ENCODE data around the gene HOXA5.

The HOXA5 gene

GRCh38 chr7:27182285-27182841 is 38.9 kb upstream of the HOXA5 start:
- Histone ChIP-seq H3K36me3 (ENCODE audit: control insufficient read depth in 5 of 5, insufficient read depth in 5 of 5, low read length in 5 of 5) (no peaks in the 10 kb centered on the region), H3K9me3 (ENCODE audit: control insufficient read depth in 5 of 5, low read length in 5 of 5) (no peaks in the 10 kb centered on the region), H3K4me3 (ENCODE audit: low read depth in 1 of 5, low read length in 5 of 5) (no peak overlapping the region), H3K4me1 (ENCODE audit: control insufficient read depth in 5 of 5, insufficient read depth in 5 of 5, low read length in 5 of 5) (peaks cover 2 to 75% (median 66%) of the 10 kb centered on the region in 5 donors), H3K27ac (ENCODE audit: low read depth, low read length) (peak overlapping the region; percentile 10), H3K9ac (ENCODE audit: low read length in 5 of 5) (no peak overlapping the region), H3K27me3 (ENCODE audit: control insufficient read depth in 5 of 5, insufficient read depth in 4 of 5, low read length in 5 of 5) (peaks cover 3 to 48% (median 40%) of the 10 kb centered on the region in 5 donors)

DNA sequence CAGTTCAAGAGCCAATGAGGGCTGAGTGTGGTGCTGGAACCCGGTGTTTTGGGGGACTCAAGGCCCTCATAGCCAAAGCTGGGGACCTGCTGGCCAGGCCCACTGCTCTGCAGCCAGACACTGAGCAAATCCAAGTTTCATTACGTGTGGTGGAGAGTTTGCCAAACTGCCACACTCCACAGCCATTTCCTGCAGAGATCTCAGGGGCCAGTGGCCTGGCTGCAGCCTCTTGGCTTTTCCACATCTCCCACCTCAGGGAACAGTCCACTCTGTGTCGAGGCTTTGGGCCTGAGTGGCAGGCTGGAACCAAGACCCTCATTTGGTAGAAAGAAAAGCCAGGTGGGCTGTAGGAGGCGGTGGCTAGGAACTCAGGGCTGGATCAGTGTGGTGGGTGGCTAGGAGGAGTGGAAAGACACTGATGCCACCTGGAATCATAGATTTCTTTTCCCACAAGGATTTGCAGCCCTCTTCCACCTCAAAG is 38.4 kb upstream of the HOXA5 start:
- peaks cover 0 to 48% (median 35%) of the 10 kb centered on the region in 5 donors for H3K27me3 ChIP-seq (ENCODE audit: control insufficient read depth in 5 of 5, insufficient read depth in 4 of 5, low read length in 5 of 5)
- no peak overlapping the region for H3K27ac ChIP-seq (ENCODE audit: low read depth, low read length)
- no peak overlapping the region for H3K4me3 ChIP-seq (ENCODE audit: low read depth in 1 of 5, low read length in 5 of 5)
- H3K9ac ChIP-seq (ENCODE audit: low read length in 5 of 5) = no peak overlapping the region
- no peaks in the 10 kb centered on the region for H3K9me3 ChIP-seq (ENCODE audit: control insufficient read depth in 5 of 5, low read length in 5 of 5)
- peaks cover 2 to 80% (median 71%) of the 10 kb centered on the region in 5 donors for H3K4me1 ChIP-seq (ENCODE audit: control insufficient read depth in 5 of 5, insufficient read depth in 5 of 5, low read length in 5 of 5)
- H3K36me3 ChIP-seq (ENCODE audit: control insufficient read depth in 5 of 5, insufficient read depth in 5 of 5, low read length in 5 of 5) = no peaks in the 10 kb centered on the region

GRCh38 chr7:27180431-27181420 is 37.2 kb upstream of the HOXA5 start:
- H3K27ac ChIP-seq (ENCODE audit: low read depth, low read length) = peak overlapping the region; percentile 98
- H3K27me3 ChIP-seq (ENCODE audit: control insufficient read depth in 5 of 5, insufficient read depth in 4 of 5, low read length in 5 of 5) = peaks cover 0 to 38% (median 28%) of the 10 kb centered on the region in 5 donors
- H3K36me3 ChIP-seq (ENCODE audit: control insufficient read depth in 5 of 5, insufficient read depth in 5 of 5, low read length in 5 of 5) = no peaks in the 10 kb centered on the region
- peaks cover 2 to 86% (median 81%) of the 10 kb centered on the region in 5 donors for H3K4me1 ChIP-seq (ENCODE audit: control insufficient read depth in 5 of 5, insufficient read depth in 5 of 5, low read length in 5 of 5)
- peak overlapping the region in 1 of 5 donors; percentile 56 for H3K9ac ChIP-seq (ENCODE audit: low read length in 5 of 5)
- no peak overlapping the region for H3K4me3 ChIP-seq (ENCODE audit: low read depth in 1 of 5, low read length in 5 of 5)
- no peaks in the 10 kb centered on the region for H3K9me3 ChIP-seq (ENCODE audit: control insufficient read depth in 5 of 5, low read length in 5 of 5)

DNA sequence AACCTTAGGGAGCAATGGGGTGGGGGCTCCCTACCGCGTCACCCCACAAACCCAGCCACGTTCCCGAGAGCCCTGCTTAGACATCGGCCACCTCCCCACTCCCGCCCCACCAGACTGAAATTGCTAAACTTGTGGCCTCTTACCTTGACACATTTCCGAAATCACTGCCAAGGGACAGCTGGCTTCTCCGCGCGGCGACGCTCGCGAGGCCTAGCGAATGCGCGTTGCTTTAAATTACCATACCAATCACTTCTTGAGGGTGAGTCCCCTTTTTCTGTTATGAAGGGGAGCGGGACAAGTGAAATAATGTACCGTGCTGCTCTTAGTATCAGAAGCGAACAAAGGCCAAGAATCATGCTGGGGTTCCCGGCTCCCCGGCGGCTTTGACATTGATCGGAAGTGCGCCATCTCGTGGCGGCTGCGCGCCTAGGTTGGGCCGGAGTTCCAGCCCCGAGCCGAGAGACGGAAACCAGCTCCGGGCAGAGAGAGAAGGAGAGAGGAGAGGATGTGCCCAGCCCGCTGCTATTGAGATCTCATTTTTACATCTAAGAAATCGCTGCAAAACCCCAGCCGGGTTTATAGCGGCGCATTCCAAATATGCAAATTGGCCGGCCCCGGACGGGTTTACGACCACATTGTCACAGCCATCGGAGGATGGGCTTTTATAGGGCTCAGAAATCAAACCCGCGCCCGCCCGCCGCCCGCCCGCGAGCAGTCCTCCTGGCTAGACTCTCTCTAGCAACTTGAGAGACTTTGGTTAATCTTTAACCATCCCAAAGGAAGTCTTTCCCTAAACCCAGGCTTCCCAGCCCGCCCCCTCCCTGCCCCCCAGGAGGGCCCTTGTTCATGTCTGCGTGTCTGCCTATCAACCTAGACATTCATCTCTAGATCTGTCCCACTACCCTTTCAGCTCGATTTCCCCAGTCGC is 36.3 kb upstream of the HOXA5 start:
- peaks cover 0 to 38% (median 24%) of the 10 kb centered on the region in 5 donors for H3K27me3 ChIP-seq (ENCODE audit: control insufficient read depth in 5 of 5, insufficient read depth in 4 of 5, low read length in 5 of 5)
- H3K4me3 ChIP-seq (ENCODE audit: low read depth in 1 of 5, low read length in 5 of 5) = peak overlapping the region; percentile 19 to 63 (median 60)
- H3K9me3 ChIP-seq (ENCODE audit: control insufficient read depth in 5 of 5, low read length in 5 of 5) = no peaks in the 10 kb centered on the region
- peak overlapping the region; percentile 23 to 73 (median 45) for H3K9ac ChIP-seq (ENCODE audit: low read length in 5 of 5)
- H3K36me3 ChIP-seq (ENCODE audit: control insufficient read depth in 5 of 5, insufficient read depth in 5 of 5, low read length in 5 of 5) = no peaks in the 10 kb centered on the region
- peaks cover 2 to 86% (median 82%) of the 10 kb centered on the region in 5 donors for H3K4me1 ChIP-seq (ENCODE audit: control insufficient read depth in 5 of 5, insufficient read depth in 5 of 5, low read length in 5 of 5)
- H3K27ac ChIP-seq (ENCODE audit: low read depth, low read length) = peak overlapping the region; percentile 98

- peak overlapping the region; percentile 19 to 63 (median 55) for H3K4me3 ChIP-seq (ENCODE audit: low read depth in 1 of 5, low read length in 5 of 5)
- peak overlapping the region; percentile 98 for H3K27ac ChIP-seq (ENCODE audit: low read depth, low read length)
- H3K27me3 ChIP-seq (ENCODE audit: control insufficient read depth in 5 of 5, insufficient read depth in 4 of 5, low read length in 5 of 5) = peaks cover 0 to 36% (median 25%) of the 10 kb centered on the region in 5 donors
- H3K9me3 ChIP-seq (ENCODE audit: control insufficient read depth in 5 of 5, low read length in 5 of 5) = no peaks in the 10 kb centered on the region
- H3K36me3 ChIP-seq (ENCODE audit: control insufficient read depth in 5 of 5, insufficient read depth in 5 of 5, low read length in 5 of 5) = no peaks in the 10 kb centered on the region
- H3K9ac ChIP-seq (ENCODE audit: low read length in 5 of 5) = peak overlapping the region in 3 of 5 donors; percentile 23 to 73 (median 36)
- H3K4me1 ChIP-seq (ENCODE audit: control insufficient read depth in 5 of 5, insufficient read depth in 5 of 5, low read length in 5 of 5) = peaks cover 2 to 87% (median 83%) of the 10 kb centered on the region in 5 donors
Observed at GRCh38 chr7:27179030-27179429, 35.5 kb upstream of the HOXA5 start.

GRCh38 chr7:27178366-27178765 is 34.9 kb upstream of the HOXA5 start:
- Histone ChIP-seq H3K9me3 (ENCODE audit: control insufficient read depth in 5 of 5, low read length in 5 of 5) (no peaks in the 10 kb centered on the region), H3K4me1 (ENCODE audit: control insufficient read depth in 5 of 5, insufficient read depth in 5 of 5, low read length in 5 of 5) (peaks cover 2 to 85% (median 79%) of the 10 kb centered on the region in 5 donors), H3K27me3 (ENCODE audit: control insufficient read depth in 5 of 5, insufficient read depth in 4 of 5, low read length in 5 of 5) (peaks cover 0 to 35% (median 24%) of the 10 kb centered on the region in 5 donors), H3K36me3 (ENCODE audit: control insufficient read depth in 5 of 5, insufficient read depth in 5 of 5, low read length in 5 of 5) (no peaks in the 10 kb centered on the region), H3K9ac (ENCODE audit: low read length in 5 of 5) (no peak overlapping the region), H3K4me3 (ENCODE audit: low read depth in 1 of 5, low read length in 5 of 5) (peak overlapping the region in 1 of 5 donors; percentile 63), H3K27ac (ENCODE audit: low read depth, low read length) (peak overlapping the region; percentile 98)

- peak overlapping the region in 3 of 5 donors; percentile 13 to 63 (median 40) for H3K4me3 ChIP-seq (ENCODE audit: low read depth in 1 of 5, low read length in 5 of 5)
- H3K36me3 ChIP-seq (ENCODE audit: control insufficient read depth in 5 of 5, insufficient read depth in 5 of 5, low read length in 5 of 5) = no peaks in the 10 kb centered on the region
- H3K27me3 ChIP-seq (ENCODE audit: control insufficient read depth in 5 of 5, insufficient read depth in 4 of 5, low read length in 5 of 5) = peaks cover 0 to 30% (median 19%) of the 10 kb centered on the region in 5 donors
- H3K27ac ChIP-seq (ENCODE audit: low read depth, low read length) = peak overlapping the region; percentile 98
- H3K9ac ChIP-seq (ENCODE audit: low read length in 5 of 5) = peak overlapping the region in 2 of 5 donors; percentile 40 to 52
- H3K9me3 ChIP-seq (ENCODE audit: control insufficient read depth in 5 of 5, low read length in 5 of 5) = no peaks in the 10 kb centered on the region
- H3K4me1 ChIP-seq (ENCODE audit: control insufficient read depth in 5 of 5, insufficient read depth in 5 of 5, low read length in 5 of 5) = peaks cover 2 to 85% (median 77%) of the 10 kb centered on the region in 5 donors
Observed at GRCh38 chr7:27177795-27178320, 34.4 kb upstream of the HOXA5 start.

GRCh38 chr7:27176962-27177794 is 33.7 kb upstream of the HOXA5 start:
- Histone ChIP-seq H3K4me3 (ENCODE audit: low read depth in 1 of 5, low read length in 5 of 5) (peak overlapping the region in 4 of 5 donors; percentile 6 to 40 (median 14)), H3K4me1 (ENCODE audit: control insufficient read depth in 5 of 5, insufficient read depth in 5 of 5, low read length in 5 of 5) (peaks cover 2 to 86% (median 78%) of the 10 kb centered on the region in 5 donors), H3K9me3 (ENCODE audit: control insufficient read depth in 5 of 5, low read length in 5 of 5) (no peaks in the 10 kb centered on the region), H3K9ac (ENCODE audit: low read length in 5 of 5) (peak overlapping the region in 3 of 5 donors; percentile 16 to 52 (median 40)), H3K36me3 (ENCODE audit: control insufficient read depth in 5 of 5, insufficient read depth in 5 of 5, low read length in 5 of 5) (no peaks in the 10 kb centered on the region), H3K27me3 (ENCODE audit: control insufficient read depth in 5 of 5, insufficient read depth in 4 of 5, low read length in 5 of 5) (peaks cover 0 to 29% (median 13%) of the 10 kb centered on the region in 5 donors), H3K27ac (ENCODE audit: low read depth, low read length) (peak overlapping the region; percentile 98)
